Measurements from ENCODE around the gene KNSTRN. TPM values are rescaled to one million over a fixed set of nuclear protein-coding genes. Genes with fewer than 3 reads are reported as not detected.

The KNSTRN gene
- total and polyA plus RNA-seq, 8 donors: 4.0 to 16.3 (median 12.5) TPM

DNA sequence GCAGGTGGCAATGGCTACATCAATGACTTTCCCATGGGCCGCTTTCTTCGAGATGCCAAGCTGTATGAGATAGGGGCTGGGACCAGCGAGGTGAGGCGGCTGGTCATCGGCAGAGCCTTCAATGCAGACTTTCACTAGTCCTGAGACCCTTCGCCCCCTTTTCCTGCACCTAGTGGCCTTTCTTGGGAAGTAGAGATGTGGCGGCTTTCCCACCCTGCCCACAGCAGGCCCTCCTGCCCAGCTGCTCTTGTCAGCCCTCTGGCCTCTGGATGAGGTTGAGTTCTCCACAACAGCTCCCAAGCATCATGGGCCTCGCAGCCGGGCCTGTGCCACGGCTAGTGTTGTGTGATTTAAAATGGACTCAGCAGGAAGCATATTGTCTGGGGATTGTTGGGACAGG is 35.6 kb downstream of the KNSTRN start:
- H3K36me3 ChIP-seq: peaks cover 31 to 61% (median 58%) of the 10 kb centered on the region in 4 donors
- intact Hi-C loops (cut with DNase I; ENCODE audit: low total_unique reads): loop anchor here (10.0 kb wide), 1 partner anchor 53 kb away; no protein-coding TSS in a partner anchor
- whole genome bisulfite sequencing, 5 donors: 92 to 97% (median 94%) methylated on average over 10 of the region's 10 CpGs

GRCh38 chr15:40420071-40420713 is 37.7 kb downstream of the KNSTRN start:
- Histone ChIP-seq H3K27me3 (no peaks in the 10 kb centered on the region), H3K9me3 (no peaks in the 10 kb centered on the region), H3K27ac (peak overlapping the region; percentile 54 to 70 (median 63)), H3K4me1 (peaks cover 20 to 28% (median 25%) of the 10 kb centered on the region in 4 donors), H3K4me3 (no peak overlapping the region), H3K36me3 (peaks cover 15 to 41% (median 38%) of the 10 kb centered on the region in 4 donors)
- DNase-seq: peak in 1 of 2 donors; percentile 63
- no peak for TF ChIP-seq POLR2A (IDR thresholded peaks at IDR 0.05)
- TF ChIP-seq, protein P1, sequence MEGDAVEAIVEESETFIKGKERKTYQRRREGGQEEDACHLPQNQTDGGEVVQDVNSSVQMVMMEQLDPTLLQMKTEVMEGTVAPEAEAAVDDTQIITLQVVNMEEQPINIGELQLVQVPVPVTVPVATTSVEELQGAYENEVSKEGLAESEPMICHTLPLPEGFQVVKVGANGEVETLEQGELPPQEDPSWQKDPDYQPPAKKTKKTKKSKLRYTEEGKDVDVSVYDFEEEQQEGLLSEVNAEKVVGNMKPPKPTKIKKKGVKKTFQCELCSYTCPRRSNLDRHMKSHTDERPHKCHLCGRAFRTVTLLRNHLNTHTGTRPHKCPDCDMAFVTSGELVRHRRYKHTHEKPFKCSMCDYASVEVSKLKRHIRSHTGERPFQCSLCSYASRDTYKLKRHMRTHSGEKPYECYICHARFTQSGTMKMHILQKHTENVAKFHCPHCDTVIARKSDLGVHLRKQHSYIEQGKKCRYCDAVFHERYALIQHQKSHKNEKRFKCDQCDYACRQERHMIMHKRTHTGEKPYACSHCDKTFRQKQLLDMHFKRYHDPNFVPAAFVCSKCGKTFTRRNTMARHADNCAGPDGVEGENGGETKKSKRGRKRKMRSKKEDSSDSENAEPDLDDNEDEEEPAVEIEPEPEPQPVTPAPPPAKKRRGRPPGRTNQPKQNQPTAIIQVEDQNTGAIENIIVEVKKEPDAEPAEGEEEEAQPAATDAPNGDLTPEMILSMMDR (IDR thresholded peaks at IDR 0.05): no peak
- no peak for TF ChIP-seq POLR2AphosphoS5 (IDR thresholded peaks at IDR 0.05)
- TF ChIP-seq EP300 (IDR thresholded peaks at IDR 0.05): no peak
- WGBS, 5 donors: 29 to 50% (median 45%) methylated on average over 11 of the region's 11 CpGs
- intact Hi-C loops (cut with DNase I; ENCODE audit: low total_unique reads): loop anchor here (5.0 kb wide), 1 partner anchor 138 kb away; the partner anchor contains the start of gene ANKRD63

More for the DNA sequence above, 35.6 kb downstream of the KNSTRN start:
- H3K27me3 ChIP-seq: no peaks in the 10 kb centered on the region
- H3K9me3 ChIP-seq: no peaks in the 10 kb centered on the region
- TF ChIP-seq POLR2AphosphoS5 (IDR thresholded peaks at IDR 0.05): no peak
- no peak for TF ChIP-seq POLR2A (IDR thresholded peaks at IDR 0.05)
- TF ChIP-seq EP300 (IDR thresholded peaks at IDR 0.05): no peak
- TF ChIP-seq, protein P1 (IDR thresholded peaks at IDR 0.05): no peak
- H3K4me3 ChIP-seq: no peak overlapping the region
- H3K27ac ChIP-seq: no peak overlapping the region
- H3K4me1 ChIP-seq: peaks cover 20 to 28% (median 25%) of the 10 kb centered on the region in 4 donors
- no peak for DNase-seq

GRCh38 chr15:40420793-40421192 is 38.3 kb downstream of the KNSTRN start:
- no peaks in the 10 kb centered on the region for H3K9me3 ChIP-seq
- H3K36me3 ChIP-seq: peaks cover 9 to 35% (median 32%) of the 10 kb centered on the region in 4 donors
- peak overlapping the region; percentile 16 to 70 (median 59) for H3K27ac ChIP-seq
- peaks cover 20 to 28% (median 25%) of the 10 kb centered on the region in 4 donors for H3K4me1 ChIP-seq
- H3K4me3 ChIP-seq: no peak overlapping the region
- intact Hi-C loops (cut with DNase I; ENCODE audit: low total_unique reads): loop anchor here (5.0 kb wide), 1 partner anchor 138 kb away; the partner anchor contains the start of gene ANKRD63
- DNase-seq: peak; percentile 57 to 93
- no peaks in the 10 kb centered on the region for H3K27me3 ChIP-seq
- 15 to 33% (median 28%) methylated on average over 2 to 3 of the region's 3 CpGs for WGBS, 5 donors
- TF ChIP-seq, protein P1 (IDR thresholded peaks at IDR 0.05): peak in 1 of 7 experiments; percentile 7
- TF ChIP-seq POLR2AphosphoS5 (IDR thresholded peaks at IDR 0.05): peak in 2 of 3 donors; percentile 52 to 56
- no peak for TF ChIP-seq POLR2A (IDR thresholded peaks at IDR 0.05)
- no peak for TF ChIP-seq EP300 (IDR thresholded peaks at IDR 0.05)

GRCh38 chr15:40421246-40422157 is 39.0 kb downstream of the KNSTRN start:
- Histone ChIP-seq H3K27ac (peak overlapping the region in 4 of 5 donors; percentile 16 to 70 (median 61)), H3K4me1 (peaks cover 20 to 28% (median 25%) of the 10 kb centered on the region in 4 donors), H3K36me3 (peaks cover 4 to 28% (median 24%) of the 10 kb centered on the region in 4 donors), H3K4me3 (peak overlapping the region in 1 of 4 donors; percentile 13), H3K27me3 (no peaks in the 10 kb centered on the region), H3K9me3 (no peaks in the 10 kb centered on the region)
- 6 to 18% (median 9%) methylated on average over 19 to 31 of the region's 31 CpGs for WGBS, 5 donors
- intact Hi-C loops (cut with DNase I; ENCODE audit: low total_unique reads): loop anchor here (5.0 kb wide), 1 partner anchor 139 kb away; the partner anchor contains the start of gene ANKRD63
- peak; percentile 82 to 92 for DNase-seq
- TF ChIP-seq, protein P1 (IDR thresholded peaks at IDR 0.05): peak in 5 of 7 experiments; percentile 81 to 97 (median 94)
- no peak for TF ChIP-seq POLR2A (IDR thresholded peaks at IDR 0.05)
- TF ChIP-seq POLR2AphosphoS5 (IDR thresholded peaks at IDR 0.05): peak in 2 of 3 donors; percentile 20 to 70
- TF ChIP-seq EP300 (IDR thresholded peaks at IDR 0.05): no peak

All from stomach (tissue), 9 donors.